HTR-8/SVneo (cell line): ENCODE data around the gene FAM185A.
"Not testable (repeated sequence)": the region's sequence is repeated elsewhere in the genome, so short reads cannot be mapped to it uniquely, and the experiment has no call there.

Experiments
- DNase-seq: peaks from one replicate; pipeline ENCODE4 v3.0.0; 2011; ENCODE audit warnings: low spot score, mixed read lengths; ENCODE audit not compliant: insufficient read length
- FAIRE-seq: peaks from 2 replicates; lab custom pipeline; 2011; peaks lifted over from hg19 to GRCh38; lab: Jason Lieb, UNC

The FAM185A gene

GRCh38 chr7:102770467-102770866 lies 21.7 kb downstream of the FAM185A start:
- FAIRE-seq: not testable (repeated sequence)

GRCh38 chr7:102776217-102776616 lies 27.4 kb downstream of the FAM185A start:
- FAIRE-seq, DNase-seq: not testable (repeated sequence)

More at GRCh38 chr7:102770467-102770866, 21.7 kb downstream of the FAM185A start:
- DNase-seq: not testable (repeated sequence)

- not testable (repeated sequence) for DNase-seq, FAIRE-seq
Measured at GRCh38 chr7:102778663-102779062, 29.9 kb downstream of the FAM185A start.

- not testable (repeated sequence) for FAIRE-seq, DNase-seq
Measured at GRCh38 chr7:102780926-102781325, 32.1 kb downstream of the FAM185A start.

GRCh38 chr7:102788770-102789169 lies 40.0 kb downstream of the FAM185A start:
- not testable (repeated sequence) for FAIRE-seq, DNase-seq

- not testable (repeated sequence) for FAIRE-seq, DNase-seq
Measured at GRCh38 chr7:102790364-102791100, 41.7 kb downstream of the FAM185A start.

GRCh38 chr7:102791367-102791766 lies 42.6 kb downstream of the FAM185A start:
- DNase-seq, FAIRE-seq: not testable (repeated sequence)

- DNase-seq, FAIRE-seq: not testable (repeated sequence)
Measured at GRCh38 chr7:102791831-102792230, 43.0 kb downstream of the FAM185A start.

GRCh38 chr7:102794567-102794966 lies 45.8 kb downstream of the FAM185A start:
- DNase-seq, FAIRE-seq: not testable (repeated sequence)

- not testable (repeated sequence) for FAIRE-seq, DNase-seq
Measured at GRCh38 chr7:102795987-102796595, 47.3 kb downstream of the FAM185A start.

- FAIRE-seq (no peak), DNase-seq (no peak)
Measured at GRCh38 chr7:102806613-102807012, 57.8 kb downstream of the FAM185A start.

GRCh38 chr7:102810916-102811315 lies 62.1 kb downstream of the FAM185A start:
- FAIRE-seq: no peak
- DNase-seq: no peak

GRCh38 chr7:102811942-102812678 lies 63.3 kb downstream of the FAM185A start:
- FAIRE-seq: no peak
- DNase-seq: no peak

- no peak for DNase-seq
- no peak for FAIRE-seq
Measured at GRCh38 chr7:102813191-102814024, 64.6 kb downstream of the FAM185A start.

- FAIRE-seq (no peak), DNase-seq (no peak)
Measured at GRCh38 chr7:102814025-102814471, 65.2 kb downstream of the FAM185A start.

GRCh38 chr7:102817616-102818573 lies 69.1 kb downstream of the FAM185A start:
- DNase-seq (no peak), FAIRE-seq (no peak)

- DNase-seq (no peak), FAIRE-seq (no peak)
Measured at GRCh38 chr7:102819151-102819550, 70.4 kb downstream of the FAM185A start.

GRCh38 chr7:102821994-102822747 lies 73.4 kb downstream of the FAM185A start:
- no peak for DNase-seq
- no peak for FAIRE-seq
